SK-N-DZ (cell line): ENCODE measurements around the gene NRXN3.
A peak's percentile ranks its signal among the peaks of the same experiment; 100 is the strongest.

Experiments
- DNase-seq: peaks from one replicate; pipeline ENCODE4 v3.0.0-alpha.2; 2015; ENCODE audit warnings: low spot score

The NRXN3 gene

DNA sequence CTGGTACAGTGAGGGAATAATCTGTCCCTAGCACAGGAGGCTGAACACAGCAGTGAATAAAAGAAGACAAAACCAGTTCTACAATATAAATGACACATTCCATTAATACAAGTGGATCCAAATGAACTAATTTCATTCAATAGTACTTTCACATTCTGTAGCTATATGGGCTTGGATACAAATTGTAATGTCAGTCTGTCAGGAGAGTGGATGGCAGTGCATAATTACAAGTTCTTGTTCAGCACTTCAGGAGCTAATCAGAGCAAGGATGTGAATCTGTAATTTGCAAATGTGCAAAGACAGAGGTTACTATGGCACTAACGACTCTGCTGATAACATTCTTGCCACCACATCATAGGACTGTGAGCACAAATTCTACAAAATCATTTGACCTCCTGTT is 1343.3 kb downstream of the NRXN3 start:
- DNase-seq: no peak

DNA sequence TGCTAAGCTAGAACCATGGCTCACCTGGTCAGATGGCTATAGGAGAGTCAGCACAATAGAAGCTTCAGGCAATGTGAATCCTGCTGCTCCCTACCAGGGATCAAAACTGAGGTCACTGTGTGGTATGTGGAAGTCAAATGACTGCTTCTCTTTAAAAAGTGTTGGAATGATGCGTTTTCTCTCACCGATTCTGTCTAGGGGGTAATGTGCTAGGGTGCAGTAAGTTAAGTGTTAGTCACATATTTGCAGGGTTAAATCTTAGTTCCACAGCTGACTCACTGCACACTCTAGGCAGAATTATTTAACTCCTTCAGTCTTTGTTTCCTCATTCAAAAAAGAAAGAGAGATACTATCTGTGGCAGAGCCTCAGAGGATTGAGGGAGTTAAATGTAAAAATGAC is 1344.5 kb downstream of the NRXN3 start:
- DNase-seq: no peak

DNA sequence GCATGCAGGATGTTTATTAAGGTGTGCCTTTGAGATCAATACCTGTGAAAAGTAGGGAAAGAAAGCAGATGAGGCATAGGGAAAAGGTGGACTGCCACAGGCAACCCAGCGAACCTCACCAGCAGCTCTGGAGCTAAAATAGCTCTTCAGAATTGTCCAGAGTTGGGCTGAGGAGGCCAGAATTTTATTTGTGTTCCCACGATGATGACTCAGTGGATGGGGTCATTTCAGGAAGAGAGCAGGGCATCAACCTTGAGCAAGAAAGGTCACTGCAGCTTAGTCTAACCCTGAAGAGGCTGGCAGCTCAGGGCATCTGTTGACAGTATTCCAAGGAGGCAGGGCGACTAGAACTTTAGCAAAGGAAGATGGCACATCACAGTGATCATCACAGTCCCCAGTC is 1345.0 kb downstream of the NRXN3 start:
- no peak for DNase-seq

DNA sequence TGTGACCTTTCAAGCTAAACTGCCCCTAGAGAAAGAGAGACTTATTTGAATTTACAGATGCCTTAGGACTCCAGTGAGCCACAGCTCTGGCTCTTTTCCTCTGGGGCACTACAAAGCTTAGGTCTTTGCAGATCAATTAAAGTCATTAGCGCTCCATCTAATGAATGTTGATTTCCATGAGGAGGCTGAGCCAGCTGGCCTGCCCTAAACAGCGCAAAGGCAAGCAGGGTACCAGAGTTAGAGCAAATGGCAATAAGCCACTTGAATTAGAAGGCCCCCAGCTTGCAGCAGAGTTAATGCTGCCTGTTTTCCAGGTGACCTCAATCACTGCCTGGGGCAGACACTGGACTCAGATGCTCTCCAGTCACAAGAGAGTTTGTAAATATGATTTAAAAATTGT is 1345.8 kb downstream of the NRXN3 start:
- peak; percentile 8 for DNase-seq

DNA sequence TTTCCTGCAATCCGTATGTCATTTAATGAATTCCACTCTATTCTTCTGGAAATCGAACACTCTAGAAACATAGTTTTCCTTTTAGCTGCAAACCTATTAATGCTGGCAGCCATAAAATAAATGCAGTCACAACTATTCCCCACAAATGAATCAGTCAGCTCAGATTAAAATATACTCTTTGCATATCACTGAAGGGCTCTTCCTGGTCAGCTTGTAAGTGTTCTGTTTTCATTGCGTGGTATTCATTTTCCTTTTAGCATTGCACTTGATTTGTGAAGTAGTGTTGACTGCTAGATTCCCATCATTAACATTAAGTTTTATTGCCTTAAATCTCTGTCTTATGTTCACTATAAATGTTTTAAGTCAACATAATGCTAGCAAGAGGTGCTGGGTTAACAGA is 1355.2 kb downstream of the NRXN3 start:
- no peak for DNase-seq

DNA sequence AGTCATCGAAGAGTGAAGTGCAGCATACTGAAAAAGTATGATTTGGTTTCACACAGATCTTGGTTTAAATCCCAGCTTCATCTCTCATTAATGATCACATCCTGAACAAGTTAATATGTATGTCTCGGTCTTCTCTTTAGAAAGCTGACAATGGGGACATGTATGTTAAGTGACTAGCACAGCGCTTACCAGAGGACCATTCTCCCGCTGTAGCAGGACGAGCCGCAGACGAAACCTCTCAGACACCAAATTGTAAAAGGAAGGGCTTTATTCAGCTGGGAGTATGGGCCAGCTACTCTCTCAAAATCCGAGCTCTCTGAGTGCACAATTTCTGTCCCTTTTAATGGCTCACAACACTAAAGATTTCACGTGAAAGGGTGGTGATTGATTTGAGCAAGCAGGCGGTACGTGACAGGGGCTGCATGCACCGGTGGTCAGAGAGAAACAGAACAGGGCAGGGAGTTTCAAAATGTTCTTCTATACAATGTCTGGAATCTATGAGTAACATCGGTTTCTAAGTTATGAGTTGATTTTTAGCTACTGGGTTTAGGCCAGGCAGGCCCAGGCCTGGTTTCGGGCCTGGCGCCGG is 1358.7 kb downstream of the NRXN3 start:
- DNase-seq: no peak

DNA sequence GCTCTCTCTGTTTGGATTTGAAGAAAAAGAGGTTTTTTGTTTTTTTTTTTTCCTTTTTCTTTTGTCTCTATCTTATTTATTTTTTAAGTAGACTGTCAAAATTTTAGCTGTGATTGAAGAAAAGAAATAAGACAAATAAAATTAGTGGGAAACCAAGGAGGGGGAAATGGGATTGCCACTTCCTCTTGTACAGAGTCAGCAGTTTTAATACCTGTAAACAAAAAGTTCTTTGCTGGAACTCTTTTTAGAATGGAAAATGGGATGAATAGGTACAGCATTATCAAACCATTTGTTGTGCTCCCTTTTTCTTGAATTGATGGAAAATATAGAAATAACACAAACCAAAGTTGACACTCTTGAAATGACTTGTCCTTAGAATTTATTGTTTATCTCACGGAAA is 1360.4 kb downstream of the NRXN3 start:
- DNase-seq: no peak

DNA sequence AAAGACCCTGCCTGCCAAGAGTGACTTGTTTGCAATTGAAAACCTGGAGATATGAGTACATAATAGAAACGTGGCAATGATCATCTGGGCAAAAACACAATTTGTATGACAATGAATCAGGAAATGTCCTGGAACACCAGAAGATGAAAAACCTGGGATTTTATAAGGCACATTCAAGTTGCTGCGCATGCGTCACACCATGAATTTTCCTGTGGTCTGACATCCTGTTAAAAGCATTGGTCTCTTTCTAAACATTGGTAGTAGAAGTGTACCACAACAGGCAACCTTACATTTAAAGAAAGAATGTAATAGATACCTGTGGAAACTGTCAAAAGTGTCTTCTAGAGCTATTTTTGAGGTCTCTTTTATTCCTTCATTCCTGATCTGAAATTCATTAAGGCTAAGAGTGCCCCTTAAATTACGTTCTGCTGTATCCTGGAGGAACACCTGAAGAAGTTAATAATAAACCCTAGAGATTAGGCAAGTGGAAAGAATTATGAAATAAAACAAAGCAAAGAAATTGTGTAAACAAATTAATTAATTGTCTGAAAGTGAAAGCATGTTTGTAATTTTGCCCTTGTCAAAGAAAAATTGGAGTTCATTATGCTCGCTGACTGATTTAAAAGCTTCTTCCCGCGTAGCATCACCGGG is 1364.7 kb downstream of the NRXN3 start:
- DNase-seq: no peak

DNA sequence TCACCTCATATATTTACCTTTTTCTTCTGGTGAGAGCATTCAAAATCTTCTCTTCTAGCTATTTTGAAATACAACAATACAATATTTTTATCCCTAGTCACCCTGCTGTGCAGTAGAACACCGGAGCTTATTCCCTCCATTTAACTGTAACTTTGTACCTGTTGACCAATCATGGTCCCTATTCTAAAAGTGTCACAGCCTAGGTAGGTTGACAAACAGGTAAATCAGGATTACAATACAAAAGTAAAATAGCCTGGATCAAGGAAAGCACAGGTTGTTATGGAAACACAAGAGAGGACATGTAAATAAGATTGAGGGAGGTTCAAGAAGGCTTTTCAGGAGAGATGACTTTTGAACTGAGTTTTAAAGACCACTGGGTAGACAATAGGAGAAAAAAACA is 1370.2 kb downstream of the NRXN3 start:
- no peak for DNase-seq

DNA sequence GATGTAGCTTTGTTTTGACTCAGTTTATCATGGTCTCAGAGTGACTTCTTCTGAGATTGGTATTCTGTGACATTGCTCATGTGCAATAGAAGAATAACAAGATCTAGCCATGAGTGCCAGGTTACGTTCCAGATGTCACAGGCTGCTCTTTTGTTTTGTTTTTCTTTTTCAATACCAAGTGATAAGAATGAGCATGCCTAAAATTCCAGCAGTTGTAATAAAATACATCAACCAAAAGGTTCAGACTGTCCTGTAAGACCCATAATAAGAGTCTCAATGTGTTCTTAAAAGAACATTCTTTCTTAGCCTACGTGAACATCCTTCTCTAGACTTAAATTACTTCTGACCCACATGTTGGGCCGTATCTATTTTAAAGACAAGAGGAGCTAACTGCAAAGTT is 1371.9 kb downstream of the NRXN3 start:
- DNase-seq: no peak

DNA sequence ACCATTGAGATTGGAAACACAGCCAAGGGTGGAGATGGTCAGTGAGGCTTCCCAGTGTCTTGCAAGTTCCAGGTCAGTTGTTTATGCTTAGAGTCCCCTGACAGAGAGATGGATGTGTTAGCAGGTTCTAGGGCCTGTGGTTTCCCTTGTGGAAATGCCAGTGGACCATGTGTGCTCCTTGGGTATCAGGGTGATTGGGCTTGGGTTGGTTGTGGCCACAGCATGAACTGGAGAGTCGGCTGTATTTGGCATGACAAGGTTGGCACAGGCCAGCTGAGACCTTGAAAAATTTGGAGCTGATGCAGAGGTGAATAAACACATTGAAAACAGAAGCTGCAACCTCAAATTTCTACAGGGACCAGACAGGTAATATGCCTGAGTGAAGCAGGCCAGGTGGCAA is 1373.2 kb downstream of the NRXN3 start:
- DNase-seq: no peak

DNA sequence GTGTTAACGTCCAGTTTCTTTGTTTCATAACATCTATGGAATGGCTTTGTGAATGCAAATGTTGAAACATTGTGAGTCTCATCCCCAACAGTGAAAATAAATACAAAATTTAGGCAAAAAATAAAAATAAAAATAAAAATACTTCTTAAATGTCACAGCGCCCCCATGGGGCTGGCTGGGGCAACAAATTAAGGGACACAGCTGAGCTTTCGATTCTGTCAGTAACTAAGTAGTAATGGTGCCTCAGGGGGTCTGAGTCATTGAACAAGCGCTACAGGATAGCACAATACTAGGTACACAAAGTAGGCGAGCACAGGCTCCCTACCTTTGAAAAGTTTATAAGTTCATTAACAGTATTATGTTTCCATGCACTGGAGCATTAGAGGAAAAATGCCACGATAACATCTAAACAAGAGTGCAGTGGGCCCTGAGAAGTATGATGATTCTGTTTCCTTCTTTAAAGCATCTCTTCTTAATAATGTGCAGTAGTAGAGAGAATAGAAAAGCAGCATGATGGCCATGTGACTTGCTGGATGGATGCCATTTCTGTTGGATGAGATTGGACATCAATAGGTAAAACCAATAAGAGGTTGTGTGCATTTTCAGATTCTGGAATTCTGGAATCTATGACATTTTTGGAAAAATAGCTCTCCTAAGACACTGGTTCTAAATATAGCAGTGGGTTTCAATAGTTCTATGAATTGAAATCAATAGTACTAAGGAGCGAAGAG is 1374.0 kb downstream of the NRXN3 start:
- DNase-seq: no peak

DNA sequence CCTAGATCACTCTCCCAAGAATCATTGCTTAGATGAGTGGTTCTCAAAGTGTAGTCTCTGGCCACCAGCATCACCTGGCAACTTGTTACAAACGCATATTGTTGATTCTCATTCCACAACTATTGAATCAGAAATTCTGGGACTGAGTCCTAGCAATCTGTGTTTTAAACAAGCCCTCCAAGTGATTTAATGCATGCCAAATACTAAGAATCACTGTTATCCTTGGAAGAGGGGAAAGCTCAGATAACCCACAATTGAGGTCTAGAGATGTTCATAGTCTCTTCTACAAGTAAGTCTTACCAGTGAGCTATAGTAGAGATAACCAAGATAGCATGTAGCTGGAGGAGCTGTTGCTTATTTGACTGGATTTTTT is 1374.5 kb downstream of the NRXN3 start:
- DNase-seq: no peak

DNA sequence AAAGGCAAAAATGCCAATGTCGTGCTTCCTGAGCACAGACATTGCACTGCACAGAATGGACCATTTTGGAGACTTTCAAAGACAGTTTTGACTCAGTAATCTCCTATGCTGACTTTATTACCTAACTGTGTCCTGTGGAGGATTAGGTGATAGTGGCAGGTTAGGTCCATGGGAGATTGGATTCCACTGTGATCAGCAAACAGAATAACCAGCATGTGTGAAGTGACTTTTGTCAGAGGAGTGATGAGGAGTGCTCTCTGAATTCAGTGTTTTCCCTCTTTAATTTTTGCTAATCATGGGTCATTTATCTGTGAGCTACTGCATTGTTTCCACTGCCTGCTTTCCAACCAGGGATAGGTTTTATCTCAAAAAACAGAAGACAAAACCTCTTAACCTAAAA is 1378.7 kb downstream of the NRXN3 start:
- no peak for DNase-seq

DNA sequence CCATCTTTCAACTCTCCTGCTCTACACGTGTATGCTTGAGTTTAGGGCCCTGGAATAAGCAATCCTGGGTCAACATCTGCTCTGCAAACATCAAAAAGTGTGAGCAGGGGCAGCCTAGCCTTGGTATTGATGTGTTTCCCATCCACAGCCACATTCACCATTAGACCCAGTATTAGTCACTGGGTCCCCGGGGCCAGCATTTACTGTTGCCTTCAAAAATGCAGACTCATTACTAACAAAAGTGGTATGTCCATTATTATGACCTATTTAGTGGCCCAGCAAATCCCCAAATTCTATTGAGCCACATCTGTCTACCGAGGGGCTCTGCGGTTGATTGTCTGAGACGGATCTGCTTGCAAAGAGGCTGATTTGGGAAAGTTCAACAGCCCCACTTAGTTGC is 1379.3 kb downstream of the NRXN3 start:
- DNase-seq: no peak

DNA sequence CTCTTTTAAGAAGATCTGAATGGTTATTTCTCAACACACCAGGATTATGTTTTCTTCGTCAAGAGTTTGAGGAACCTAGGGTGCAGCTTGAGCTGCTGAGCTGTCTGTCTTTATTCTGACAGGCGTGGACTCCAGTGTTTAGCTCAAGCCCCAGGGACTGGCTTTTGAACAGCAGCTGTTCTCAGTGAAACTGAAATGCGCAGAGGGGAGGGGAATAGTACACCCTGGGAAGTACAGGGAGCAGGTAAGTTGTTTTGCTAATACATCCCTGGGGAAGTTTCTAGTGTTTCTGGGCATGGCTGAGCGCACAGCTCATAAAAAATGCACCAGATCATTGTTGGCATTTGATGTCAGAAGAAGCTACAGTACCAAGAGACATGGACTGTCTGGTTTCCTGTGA is 1381.3 kb downstream of the NRXN3 start:
- no peak for DNase-seq

DNA sequence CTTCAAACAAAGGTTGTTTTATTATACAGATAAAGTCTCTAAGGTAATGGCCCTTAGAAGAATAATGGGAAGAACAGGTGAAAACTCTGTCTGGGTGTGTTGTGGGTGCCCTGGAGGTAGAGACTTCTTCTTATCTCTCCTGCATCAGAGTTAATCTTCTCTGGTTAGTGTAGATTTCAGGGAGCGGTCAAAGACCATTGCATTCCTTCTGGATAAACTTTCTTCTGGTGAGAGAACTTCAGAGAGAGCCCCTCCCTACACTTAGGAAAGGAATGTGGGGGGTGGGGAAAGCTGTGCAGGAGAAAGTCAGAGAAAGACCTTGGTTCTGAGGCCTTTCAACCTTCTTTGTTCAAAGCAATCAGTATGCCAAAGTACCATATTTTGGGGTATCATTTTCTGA is 1382.6 kb downstream of the NRXN3 start:
- no peak for DNase-seq

DNA sequence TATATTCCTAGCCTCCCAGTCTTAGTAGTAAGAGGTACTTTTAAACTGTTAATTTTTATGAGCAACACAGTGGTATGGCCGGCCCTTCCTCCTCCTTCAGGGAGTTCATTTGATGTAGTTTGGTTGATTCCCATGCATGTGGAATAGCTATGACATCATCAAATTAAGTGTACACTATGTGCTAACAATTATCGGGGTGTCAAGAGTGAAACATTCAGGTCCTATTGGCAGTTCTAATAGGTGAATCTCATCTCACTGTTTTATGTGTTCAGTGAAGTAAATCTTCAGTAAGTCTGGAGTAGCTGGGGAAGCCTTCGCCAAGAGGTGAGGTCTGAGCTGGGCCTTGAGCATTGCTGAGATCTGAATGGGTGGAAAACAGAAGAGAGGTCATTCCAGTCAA is 1384.6 kb downstream of the NRXN3 start:
- DNase-seq: no peak

DNA sequence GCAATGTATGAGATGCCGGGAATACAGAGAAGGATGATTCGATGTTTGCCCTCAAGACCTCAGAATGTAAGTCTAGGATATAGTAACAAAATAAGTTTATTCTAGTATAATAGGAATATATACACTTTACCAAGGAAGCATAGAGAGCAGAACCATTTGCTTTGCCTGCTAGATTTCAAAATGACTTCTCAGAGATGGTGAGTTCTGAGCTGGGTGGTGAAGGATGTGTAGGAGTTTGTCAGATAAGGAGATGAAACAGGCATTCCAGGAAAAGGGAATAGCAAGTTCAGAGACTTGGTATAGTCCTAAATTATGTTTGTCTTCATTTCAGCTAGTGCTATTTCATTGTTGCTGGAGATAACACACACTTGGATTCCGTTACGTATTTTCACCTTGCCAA is 1385.3 kb downstream of the NRXN3 start:
- DNase-seq: no peak

DNA sequence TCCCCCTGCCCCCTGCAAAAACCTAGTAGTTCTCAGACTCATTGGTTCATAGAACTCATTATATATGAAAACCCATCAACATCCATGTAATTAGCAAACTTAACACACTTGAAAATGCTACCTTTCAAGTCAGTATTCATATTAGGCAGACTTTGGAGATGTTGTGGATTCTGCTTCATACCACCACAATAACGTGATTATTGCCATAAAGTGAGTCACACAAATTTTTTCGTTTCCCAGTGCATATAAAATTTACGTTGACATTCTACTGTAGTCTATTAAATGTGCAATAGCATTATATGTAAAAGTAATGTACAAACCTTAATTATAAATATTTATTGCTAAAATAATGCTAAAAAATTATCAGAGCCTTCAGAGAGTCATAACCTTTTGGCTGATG is 1387.1 kb downstream of the NRXN3 start:
- no peak for DNase-seq

DNA sequence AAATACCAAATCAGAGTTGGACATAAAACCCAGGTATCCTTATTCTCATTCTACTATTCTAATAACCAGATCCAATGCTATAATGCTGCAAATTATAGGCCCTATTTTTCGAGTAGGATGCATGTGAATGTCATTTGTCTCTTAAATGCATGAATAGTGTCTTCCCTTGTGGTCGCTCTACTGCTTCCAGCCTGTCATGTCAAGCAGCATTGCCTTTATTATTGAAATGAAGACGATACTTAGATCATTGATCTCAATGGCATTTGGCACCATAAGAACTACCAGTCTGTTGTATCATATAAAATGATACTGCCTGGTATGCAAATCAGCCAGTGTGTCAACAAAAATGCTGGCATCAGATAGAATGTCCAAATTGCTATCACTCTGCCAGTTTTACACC is 1392.0 kb downstream of the NRXN3 start:
- no peak for DNase-seq

DNA sequence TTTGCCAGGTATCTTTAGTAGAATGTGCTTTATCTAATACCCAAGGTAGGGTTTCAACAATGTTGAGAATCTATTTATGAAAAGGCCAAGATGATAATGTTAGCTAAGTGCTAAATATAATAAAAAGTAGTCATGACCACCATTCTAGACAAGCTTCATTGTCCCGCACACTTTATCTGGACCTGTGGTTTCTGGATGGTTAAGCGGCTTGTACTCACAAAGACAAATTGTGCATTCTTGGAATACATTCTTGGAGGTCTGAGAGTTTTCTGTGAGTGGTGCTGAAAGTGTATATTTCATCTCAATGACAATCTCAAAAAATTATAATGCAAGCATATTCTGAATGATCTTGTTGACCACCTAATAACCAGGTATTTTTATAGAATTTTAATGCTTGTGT is 1394.2 kb downstream of the NRXN3 start:
- DNase-seq: no peak

DNA sequence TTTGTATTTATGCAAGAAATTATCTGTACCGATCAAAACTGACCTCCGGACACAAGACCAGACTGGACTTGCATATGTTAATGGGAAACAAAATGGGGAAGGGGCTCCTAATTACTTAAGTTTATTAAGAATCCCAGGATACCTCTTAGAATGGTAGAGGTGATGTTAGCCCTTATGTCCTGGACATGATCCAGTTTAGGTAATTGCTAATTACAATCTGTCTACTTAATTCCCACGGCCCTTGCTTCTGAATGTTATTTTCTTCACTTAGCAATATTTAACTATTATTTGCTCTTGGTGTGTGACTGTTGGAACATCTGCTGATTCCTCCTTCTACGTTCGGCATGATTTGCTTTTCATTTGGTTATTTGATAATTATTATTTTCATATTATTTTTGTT is 1397.1 kb downstream of the NRXN3 start:
- DNase-seq: no peak
